Measurements from ENCODE around the gene TICAM1. TPM values are rescaled to one million over a fixed set of nuclear protein-coding genes. Genes with fewer than 3 reads are reported as not detected.

The TICAM1 gene
- total RNA-seq, 2 donors from 2014 or later, result 14.0 to 27.2 TPM

DNA sequence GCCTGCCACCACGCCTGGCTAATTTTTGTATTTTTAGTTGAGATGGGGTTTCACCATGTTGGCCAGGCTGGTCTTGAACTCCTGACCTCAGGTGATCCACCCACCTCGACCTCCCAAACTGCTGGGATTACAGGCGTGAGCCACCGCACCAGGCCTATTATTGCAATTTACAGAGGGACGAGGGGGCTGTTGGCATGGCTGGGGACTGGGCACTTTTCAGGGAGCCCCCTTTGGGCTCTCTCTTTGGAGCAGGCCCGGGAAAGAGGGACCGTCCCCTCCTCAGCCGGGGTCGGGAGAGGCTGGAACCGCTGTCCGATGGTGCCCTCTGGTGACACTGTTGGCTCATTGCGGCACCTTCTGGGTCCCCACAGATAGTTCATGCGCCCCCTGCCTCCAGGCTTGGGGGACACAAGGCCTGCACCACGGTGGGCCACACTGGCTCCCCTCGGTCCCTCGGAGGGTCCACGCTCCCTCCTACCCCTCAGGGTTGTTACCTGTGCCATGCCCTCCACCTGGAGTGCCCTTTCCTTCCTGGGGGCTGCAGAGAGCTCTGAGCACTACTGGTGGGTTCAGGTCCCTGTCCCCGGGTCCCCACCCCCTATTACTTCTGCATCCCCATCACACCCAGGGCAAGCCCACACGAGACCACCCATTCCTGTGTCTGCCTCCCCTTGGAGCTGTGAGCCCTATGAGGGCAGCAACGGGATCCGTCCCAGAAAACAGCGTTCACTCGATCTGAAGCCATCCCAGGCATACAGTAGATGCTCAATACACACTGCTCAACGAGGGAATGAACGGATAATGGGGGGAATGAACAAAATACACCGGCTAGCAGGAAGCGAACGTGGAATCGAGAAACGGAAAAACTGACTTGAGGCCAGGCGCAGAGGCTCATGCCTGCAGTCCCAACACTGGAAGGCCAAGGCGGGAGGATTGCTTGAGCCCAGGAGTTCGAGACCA, 27.5 kb downstream of the TICAM1 start:
- no peaks in the 10 kb centered on the region for H3K27me3 ChIP-seq
- H3K4me1 ChIP-seq, result no peaks in the 10 kb centered on the region
- H3K27ac ChIP-seq, result no peak overlapping the region
- H3K36me3 ChIP-seq, result no peaks in the 10 kb centered on the region
- no peak overlapping the region for H3K4me3 ChIP-seq
- H3K9ac ChIP-seq (ENCODE audit: low read depth in 2 of 2, low read length in 2 of 2), result no peak overlapping the region
- peak; percentile 55 for DNase-seq
- TF ChIP-seq, protein P1, sequence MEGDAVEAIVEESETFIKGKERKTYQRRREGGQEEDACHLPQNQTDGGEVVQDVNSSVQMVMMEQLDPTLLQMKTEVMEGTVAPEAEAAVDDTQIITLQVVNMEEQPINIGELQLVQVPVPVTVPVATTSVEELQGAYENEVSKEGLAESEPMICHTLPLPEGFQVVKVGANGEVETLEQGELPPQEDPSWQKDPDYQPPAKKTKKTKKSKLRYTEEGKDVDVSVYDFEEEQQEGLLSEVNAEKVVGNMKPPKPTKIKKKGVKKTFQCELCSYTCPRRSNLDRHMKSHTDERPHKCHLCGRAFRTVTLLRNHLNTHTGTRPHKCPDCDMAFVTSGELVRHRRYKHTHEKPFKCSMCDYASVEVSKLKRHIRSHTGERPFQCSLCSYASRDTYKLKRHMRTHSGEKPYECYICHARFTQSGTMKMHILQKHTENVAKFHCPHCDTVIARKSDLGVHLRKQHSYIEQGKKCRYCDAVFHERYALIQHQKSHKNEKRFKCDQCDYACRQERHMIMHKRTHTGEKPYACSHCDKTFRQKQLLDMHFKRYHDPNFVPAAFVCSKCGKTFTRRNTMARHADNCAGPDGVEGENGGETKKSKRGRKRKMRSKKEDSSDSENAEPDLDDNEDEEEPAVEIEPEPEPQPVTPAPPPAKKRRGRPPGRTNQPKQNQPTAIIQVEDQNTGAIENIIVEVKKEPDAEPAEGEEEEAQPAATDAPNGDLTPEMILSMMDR (IDR thresholded peaks at IDR 0.05), result peak; percentile 71
- no peaks in the 10 kb centered on the region for H3K9me3 ChIP-seq
- intact Hi-C loops (cut with DNase I), result no loop called here

DNA sequence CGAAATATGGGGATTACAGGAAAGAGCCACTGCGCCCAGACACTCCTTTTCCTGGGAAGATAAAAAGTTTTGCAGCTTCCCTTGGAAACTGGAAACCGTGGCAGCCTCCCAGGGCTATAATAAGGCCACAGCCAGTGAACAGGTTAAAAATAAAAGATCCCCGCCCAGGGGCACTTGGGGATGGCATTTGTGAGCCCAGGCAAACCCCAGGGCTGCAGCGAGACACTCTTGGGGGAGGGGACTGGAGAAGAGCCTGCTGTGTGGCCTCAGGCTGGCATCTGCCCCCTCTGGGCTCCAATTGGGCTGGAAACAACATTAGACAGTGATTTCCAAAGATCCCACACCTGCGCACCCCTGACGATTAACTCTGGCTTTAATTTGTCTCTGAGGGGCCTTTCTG, 28.8 kb downstream of the TICAM1 start:
- Histone ChIP-seq H3K9me3 (no peaks in the 10 kb centered on the region), H3K36me3 (no peaks in the 10 kb centered on the region), H3K27me3 (no peaks in the 10 kb centered on the region), H3K4me1 (no peaks in the 10 kb centered on the region), H3K4me3 (no peak overlapping the region), H3K9ac (ENCODE audit: low read depth in 2 of 2, low read length in 2 of 2) (no peak overlapping the region), H3K27ac (no peak overlapping the region)
- TF ChIP-seq, protein P1 (IDR thresholded peaks at IDR 0.05), result no peak
- intact Hi-C loops (cut with DNase I), result no loop called here
- no peak for DNase-seq

DNA sequence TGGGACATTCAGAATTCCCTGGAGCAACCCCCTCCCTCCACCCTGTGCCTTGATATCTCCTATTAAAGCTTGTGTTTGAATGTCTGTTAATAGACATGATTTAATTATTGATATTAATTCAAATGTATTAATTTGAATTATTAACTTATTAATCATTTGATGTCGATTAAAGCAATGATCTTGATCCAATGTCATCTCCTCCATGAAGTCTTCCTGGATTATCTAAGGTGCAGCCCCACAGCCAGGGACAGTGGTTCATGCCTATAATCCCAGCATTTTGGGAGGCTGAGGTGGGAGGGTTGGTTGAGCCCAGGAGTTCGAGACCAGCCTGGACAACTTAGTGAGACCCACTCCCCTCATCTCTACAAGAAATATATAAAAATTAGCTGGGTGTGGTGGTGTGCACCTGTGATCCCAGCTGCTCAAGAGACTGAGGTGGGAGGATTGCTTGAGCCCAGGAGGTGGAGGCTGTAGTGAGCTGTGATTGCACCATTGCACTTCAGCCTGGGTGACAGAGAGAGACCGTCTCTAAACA, 30.4 kb downstream of the TICAM1 start:
- intact Hi-C loops (cut with DNase I), result no loop called here
- DNase-seq, result no peak
- Histone ChIP-seq H3K4me1 (no peaks in the 10 kb centered on the region), H3K9ac (ENCODE audit: low read depth in 2 of 2, low read length in 2 of 2) (no peak overlapping the region), H3K27ac (no peak overlapping the region), H3K9me3 (no peaks in the 10 kb centered on the region), H3K36me3 (no peaks in the 10 kb centered on the region), H3K4me3 (no peak overlapping the region), H3K27me3 (no peaks in the 10 kb centered on the region)
- TF ChIP-seq, protein P1 (IDR thresholded peaks at IDR 0.05), result no peak

DNA sequence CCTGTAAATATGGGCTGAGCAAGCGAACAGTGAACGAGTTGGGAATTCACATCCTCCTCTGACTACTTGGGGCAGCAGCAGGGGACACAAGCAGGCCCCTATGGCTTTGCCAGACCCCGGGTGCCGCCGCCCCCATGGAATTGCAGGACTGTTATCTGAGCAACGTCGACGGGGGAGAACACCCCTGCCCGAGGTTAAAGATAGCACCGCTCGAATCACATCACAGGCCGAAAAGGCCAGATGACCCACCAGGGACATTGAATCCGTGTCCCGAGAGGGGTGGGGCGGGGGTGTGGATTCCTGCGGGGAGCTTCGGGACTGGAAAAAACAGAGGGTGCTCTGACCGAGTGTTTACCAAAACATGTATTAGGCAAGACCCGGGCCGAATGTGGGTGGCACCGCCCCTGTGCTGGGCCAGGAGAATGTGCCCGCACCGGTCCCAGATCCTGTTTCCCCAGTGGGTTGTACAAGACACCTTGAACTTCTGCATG, 30.9 kb downstream of the TICAM1 start:
- intact Hi-C loops (cut with DNase I), result no loop called here
- H3K4me1 ChIP-seq, result no peaks in the 10 kb centered on the region

DNA sequence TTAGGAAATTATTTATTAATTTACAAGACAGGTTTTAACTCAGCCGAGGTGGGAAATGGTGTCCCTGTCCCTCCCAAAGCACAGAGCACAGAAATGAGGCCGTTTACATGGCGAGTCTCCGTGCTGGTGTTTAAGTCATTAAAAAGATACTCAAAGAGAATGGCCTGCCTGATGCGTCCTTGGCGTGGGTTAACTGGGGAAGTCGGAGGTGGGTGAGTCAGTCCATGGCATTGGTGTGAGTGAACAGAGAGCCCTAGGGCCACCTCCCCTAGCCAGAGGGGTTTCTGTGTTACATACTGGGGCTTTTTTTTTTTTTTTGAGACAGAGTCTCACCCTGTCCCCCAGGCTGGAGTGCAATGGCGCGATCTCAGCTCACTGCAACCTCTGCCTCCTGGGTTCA, 36.1 kb downstream of the TICAM1 start:
- H3K9ac ChIP-seq (ENCODE audit: low read depth in 2 of 2, low read length in 2 of 2), result no peak overlapping the region
- TF ChIP-seq, protein P1 (IDR thresholded peaks at IDR 0.05), result no peak
- H3K27ac ChIP-seq, result no peak overlapping the region

More for the DNA sequence above, 30.9 kb downstream of the TICAM1 start:
- no peak for DNase-seq
- Histone ChIP-seq H3K27ac (no peak overlapping the region), H3K9ac (ENCODE audit: low read depth in 2 of 2, low read length in 2 of 2) (no peak overlapping the region), H3K27me3 (no peaks in the 10 kb centered on the region), H3K4me3 (no peak overlapping the region), H3K36me3 (no peaks in the 10 kb centered on the region), H3K9me3 (no peaks in the 10 kb centered on the region)
- TF ChIP-seq, protein P1 (IDR thresholded peaks at IDR 0.05), result no peak

More for the DNA sequence above, 36.1 kb downstream of the TICAM1 start:
- Histone ChIP-seq H3K4me3 (no peak overlapping the region), H3K27me3 (no peaks in the 10 kb centered on the region), H3K4me1 (peaks cover 10% of the 10 kb centered on the region), H3K9me3 (no peaks in the 10 kb centered on the region), H3K36me3 (no peaks in the 10 kb centered on the region)
- no peak for DNase-seq
- intact Hi-C loops (cut with DNase I), result no loop called here

Data from colonic mucosa (tissue), 4 donors.